ENCODE results near the gene CPNE4. TPM values are rescaled to one million over a fixed set of nuclear protein-coding genes. Genes with fewer than 3 reads are reported as not detected.

Gene CPNE4
- total RNA-seq, 1 experiment from 2014 or later, result 1.9 TPM

DNA sequence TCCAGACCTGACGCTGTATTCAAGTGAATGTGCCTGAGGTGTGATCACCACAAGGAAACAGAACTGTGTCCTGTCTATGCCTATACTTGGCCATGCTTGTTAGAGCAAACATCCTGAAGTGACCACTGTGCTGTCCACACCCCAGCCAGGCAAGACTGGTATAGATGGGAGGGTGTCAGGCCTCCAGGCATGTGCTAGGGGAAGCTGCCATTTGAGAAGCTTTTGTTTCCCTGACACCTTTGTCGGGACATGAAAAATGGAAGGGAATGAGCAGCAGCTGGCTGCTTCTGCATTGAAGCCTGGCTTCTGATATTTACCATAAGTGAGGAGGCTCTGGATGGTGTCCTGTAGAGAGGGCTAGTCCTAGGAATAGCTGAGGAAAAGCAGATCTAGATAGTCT lies 106.2 kb downstream of the CPNE4 start:
- Histone ChIP-seq H4K91ac (ENCODE audit: insufficient read length, low read depth, low read length) (no peak overlapping the region), H3K9me3 (ENCODE audit: control insufficient read depth, low read depth, low read length) (no peaks in the 10 kb centered on the region), H2BK5ac (ENCODE audit: insufficient read length, low read length) (no peak overlapping the region), H3K4me2 (ENCODE audit: insufficient read depth, insufficient read length, low read length) (no peak overlapping the region), H3K14ac (ENCODE audit: insufficient read depth, low read length) (no peak overlapping the region), H3K23me2 (ENCODE audit: insufficient read length, low read depth, low read length, poor library complexity, severe bottlenecking) (no peaks in the 10 kb centered on the region), H3K27me3 (ENCODE audit: insufficient read depth, low read length) (no peaks in the 10 kb centered on the region), H3K79me1 (ENCODE audit: insufficient read depth, low read depth, low read length, poor library complexity, severe bottlenecking) (no peaks in the 10 kb centered on the region), H3K56ac (ENCODE audit: insufficient read length, low read depth, low read length) (no peak overlapping the region), H2BK20ac (ENCODE audit: low read depth, low read length, poor library complexity, severe bottlenecking) (no peak overlapping the region), H3K18ac (ENCODE audit: insufficient read length, low read depth, low read length) (no peak overlapping the region), H2BK12ac (ENCODE audit: insufficient read length, low read depth, low read length) (no peak overlapping the region), H3K4ac (ENCODE audit: low read depth, low read length) (no peak overlapping the region), H2AFZ (ENCODE audit: low read length) (no peak overlapping the region), H4K8ac (replicated peaks; ENCODE audit: insufficient read length, low read depth, low read length) (no peak overlapping the region), H3K9ac (ENCODE audit: extremely low read depth, insufficient read length, low read length) (no peak overlapping the region), H3K79me2 (ENCODE audit: insufficient read depth, low read length) (no peaks in the 10 kb centered on the region), H3K23ac (ENCODE audit: insufficient read length, low read depth, low read length) (no peak overlapping the region), H4K5ac (ENCODE audit: insufficient read length, low read depth, low read length) (no peak overlapping the region), H3T11ph (ENCODE audit: low read length) (no peak overlapping the region), H3K27ac (ENCODE audit: insufficient read length, low read depth, low read length) (no peak overlapping the region), H3K4me1 (ENCODE audit: insufficient read depth, low read length) (no peaks in the 10 kb centered on the region; the same call in 1 of the 2 replicates), H4K20me1 (ENCODE audit: control insufficient read depth, insufficient read depth, insufficient read length) (no peaks in the 10 kb centered on the region), H2BK120ac (ENCODE audit: low read depth, low read length, poor library complexity, severe bottlenecking) (no peak overlapping the region), H2BK15ac (ENCODE audit: low read depth, low read length) (no peak overlapping the region), H2AK5ac (ENCODE audit: insufficient read length, low read length) (no peak overlapping the region)
- Mint-ChIP-seq H3K4me3 (no peak overlapping the region), H3K27me3 (ENCODE audit: low read depth) (no peaks in the 10 kb centered on the region), H3K4me1 (peaks cover 27 to 30% of the 10 kb centered on the region in 2 experiments), H3K27ac (peak overlapping the region in 1 of 3 experiments; percentile 36; a peak in 1 of 7 replicates), H3K9me3 (no peaks in the 10 kb centered on the region), H3K36me3 (ENCODE audit: insufficient read depth in 1 of 3, low read depth in 3 of 3) (no peaks in the 10 kb centered on the region)
- TF ChIP-seq, protein P1, sequence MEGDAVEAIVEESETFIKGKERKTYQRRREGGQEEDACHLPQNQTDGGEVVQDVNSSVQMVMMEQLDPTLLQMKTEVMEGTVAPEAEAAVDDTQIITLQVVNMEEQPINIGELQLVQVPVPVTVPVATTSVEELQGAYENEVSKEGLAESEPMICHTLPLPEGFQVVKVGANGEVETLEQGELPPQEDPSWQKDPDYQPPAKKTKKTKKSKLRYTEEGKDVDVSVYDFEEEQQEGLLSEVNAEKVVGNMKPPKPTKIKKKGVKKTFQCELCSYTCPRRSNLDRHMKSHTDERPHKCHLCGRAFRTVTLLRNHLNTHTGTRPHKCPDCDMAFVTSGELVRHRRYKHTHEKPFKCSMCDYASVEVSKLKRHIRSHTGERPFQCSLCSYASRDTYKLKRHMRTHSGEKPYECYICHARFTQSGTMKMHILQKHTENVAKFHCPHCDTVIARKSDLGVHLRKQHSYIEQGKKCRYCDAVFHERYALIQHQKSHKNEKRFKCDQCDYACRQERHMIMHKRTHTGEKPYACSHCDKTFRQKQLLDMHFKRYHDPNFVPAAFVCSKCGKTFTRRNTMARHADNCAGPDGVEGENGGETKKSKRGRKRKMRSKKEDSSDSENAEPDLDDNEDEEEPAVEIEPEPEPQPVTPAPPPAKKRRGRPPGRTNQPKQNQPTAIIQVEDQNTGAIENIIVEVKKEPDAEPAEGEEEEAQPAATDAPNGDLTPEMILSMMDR (conservative IDR thresholded peaks at IDR 0.05), result no peak
- no CpG with 5 or more reads among the region's 2 CpGs for WGBS (ENCODE audit: extremely low coverage, insufficient read length, low lambda C conversion rate)
- no peak for DNase-seq
